AG04449 (cell line): ENCODE measurements around the gene THOP1.

Source experiments
- CTCF ChIA-PET: fragments of 350-600 bp; formaldehyde crosslinking; extraction: SDS; loops from one replicate; lab custom pipeline; 2021; ENCODE audit warnings: antibody characterized with exemption; lab: Yijun Ruan, JAX
- POLR2A ChIA-PET: fragments of 400-600, 350-600 bp; formaldehyde crosslinking; extraction: SDS; loops from one replicate; lab custom pipeline; 2020; ENCODE audit warnings: antibody characterized with exemption, inconsistent platforms; lab: Yijun Ruan, JAX
- DNase-seq: peaks from one replicate; pipeline ENCODE4 v3.0.0-alpha.2; 2010; ENCODE audit warnings: low read depth, low spot score
- H3K4me3 ChIP-seq: 2 replicates; pipeline ENCODE4 v1.5.1; 2011; ENCODE audit warnings: low read depth, mild to moderate bottlenecking, control low read depth, low read length
- TF ChIP-seq, protein P1 (sequence below): IDR thresholded peaks from one replicate; pipeline ENCODE4 v1.5.1; 2011; ENCODE audit warnings: mild to moderate bottlenecking, moderate library complexity, low read length, control low read depth, inconsistent platforms; ENCODE audit not compliant: insufficient read depth; ENCODE audit errors: missing control alignments

The THOP1 gene

DNA sequence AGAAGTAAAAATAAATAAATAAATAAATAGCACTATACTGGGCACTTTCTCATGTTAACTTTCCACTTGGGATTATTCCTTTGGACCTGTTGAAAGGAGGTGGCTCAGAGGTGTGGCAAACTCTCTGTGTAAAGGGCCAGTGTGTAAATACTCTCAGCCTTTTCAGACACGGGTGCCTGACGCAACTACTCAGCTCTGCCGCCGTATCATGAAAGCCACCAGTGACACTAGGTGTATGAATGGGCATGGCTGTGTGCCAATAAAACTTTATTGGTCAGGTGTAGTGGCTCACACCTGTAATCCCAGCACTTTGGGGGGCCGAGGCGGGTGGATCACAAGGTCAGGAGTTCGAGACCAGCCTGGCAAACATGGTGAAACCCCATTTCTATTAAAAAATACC is 25.3 kb upstream of the THOP1 start:
- CTCF ChIA-PET, result interaction anchor here (2.2 to 2.8 kb wide), 2 partner anchors 11 to 112 kb away, joined by 11 to 23 read pairs; no protein-coding TSS in a partner anchor
- H3K4me3 ChIP-seq, result no peak overlapping the region
- no peak for DNase-seq
- TF ChIP-seq, protein P1, sequence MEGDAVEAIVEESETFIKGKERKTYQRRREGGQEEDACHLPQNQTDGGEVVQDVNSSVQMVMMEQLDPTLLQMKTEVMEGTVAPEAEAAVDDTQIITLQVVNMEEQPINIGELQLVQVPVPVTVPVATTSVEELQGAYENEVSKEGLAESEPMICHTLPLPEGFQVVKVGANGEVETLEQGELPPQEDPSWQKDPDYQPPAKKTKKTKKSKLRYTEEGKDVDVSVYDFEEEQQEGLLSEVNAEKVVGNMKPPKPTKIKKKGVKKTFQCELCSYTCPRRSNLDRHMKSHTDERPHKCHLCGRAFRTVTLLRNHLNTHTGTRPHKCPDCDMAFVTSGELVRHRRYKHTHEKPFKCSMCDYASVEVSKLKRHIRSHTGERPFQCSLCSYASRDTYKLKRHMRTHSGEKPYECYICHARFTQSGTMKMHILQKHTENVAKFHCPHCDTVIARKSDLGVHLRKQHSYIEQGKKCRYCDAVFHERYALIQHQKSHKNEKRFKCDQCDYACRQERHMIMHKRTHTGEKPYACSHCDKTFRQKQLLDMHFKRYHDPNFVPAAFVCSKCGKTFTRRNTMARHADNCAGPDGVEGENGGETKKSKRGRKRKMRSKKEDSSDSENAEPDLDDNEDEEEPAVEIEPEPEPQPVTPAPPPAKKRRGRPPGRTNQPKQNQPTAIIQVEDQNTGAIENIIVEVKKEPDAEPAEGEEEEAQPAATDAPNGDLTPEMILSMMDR, result no peak
- POLR2A ChIA-PET, result no interaction called here

DNA sequence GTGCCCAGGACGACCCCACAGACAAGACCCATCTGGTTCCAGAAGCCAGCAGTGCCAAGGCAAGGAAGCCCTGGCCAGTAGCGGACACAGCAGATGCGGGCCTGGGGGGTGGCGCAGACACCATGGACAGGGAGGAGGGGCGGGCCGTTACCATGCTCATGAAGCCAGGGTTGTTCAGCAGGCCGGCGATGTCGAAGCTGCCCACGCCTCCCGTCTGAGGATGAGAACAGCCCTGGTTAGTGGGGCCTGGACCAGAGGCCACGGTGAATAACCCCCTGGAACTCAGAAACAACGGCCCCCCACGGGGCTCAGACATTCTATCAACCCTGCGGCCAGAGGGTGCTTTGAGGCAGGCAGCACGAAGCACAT is 24.0 kb upstream of the THOP1 start:
- DNase-seq, result no peak
- CTCF ChIA-PET, result interaction anchor here (2.8 kb wide), 1 partner anchor 12 kb away, joined by 23 read pairs; no protein-coding TSS in a partner anchor
- TF ChIP-seq, protein P1, result no peak
- H3K4me3 ChIP-seq, result no peak overlapping the region
- POLR2A ChIA-PET, result no interaction called here

DNA sequence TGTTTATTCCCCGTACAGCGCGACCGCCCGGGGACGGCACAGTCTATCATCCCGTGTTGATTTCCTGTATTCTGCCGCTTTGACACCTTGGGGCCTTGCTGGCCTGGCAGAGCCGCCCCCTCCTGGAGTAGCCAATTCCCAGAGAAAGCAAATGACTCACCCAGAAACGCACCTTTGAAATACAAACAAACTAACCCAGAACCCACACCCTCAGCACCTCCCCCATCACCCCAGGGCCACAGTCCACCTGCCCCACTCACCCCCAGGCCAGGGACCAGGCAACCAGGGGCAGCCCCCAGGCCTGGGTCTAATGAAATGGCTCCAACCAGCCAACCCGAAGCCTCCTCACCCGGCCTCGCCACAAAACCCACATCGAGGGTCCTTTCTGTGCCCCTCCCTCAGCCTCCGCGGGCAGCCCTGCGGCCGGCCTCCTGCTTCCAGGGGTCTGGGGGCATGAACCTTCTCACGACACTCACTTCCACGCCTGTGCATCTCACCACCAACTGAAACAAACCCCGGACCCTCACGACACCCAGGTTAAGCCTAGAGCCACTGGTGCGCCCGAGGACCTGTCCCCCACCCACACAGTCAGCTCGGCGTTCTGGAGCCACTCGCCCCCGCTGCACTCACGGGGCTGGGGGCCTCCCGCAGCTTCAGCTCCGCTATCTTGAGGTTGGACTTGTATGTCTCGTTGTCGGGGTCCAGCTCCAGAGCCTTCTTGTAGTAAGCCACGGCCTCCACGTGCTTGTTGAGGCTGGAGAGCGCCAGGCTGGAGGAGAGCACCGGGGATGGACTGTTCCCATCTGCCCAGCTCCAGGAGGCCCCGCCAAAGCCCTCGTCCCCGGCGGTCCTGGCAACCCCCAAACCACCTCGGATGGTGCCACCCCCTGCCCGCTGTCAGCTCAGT is 23.2 kb upstream of the THOP1 start:
- no peak for DNase-seq
- H3K4me3 ChIP-seq, result no peak overlapping the region
- CTCF ChIA-PET, result interaction anchor here (0.6 to 0.9 kb wide), 3 partner anchors 12 to 122 kb away, joined by 3 to 5 read pairs (median 5); no protein-coding TSS in a partner anchor
- TF ChIP-seq, protein P1, result no peak
- POLR2A ChIA-PET, result no interaction called here

DNA sequence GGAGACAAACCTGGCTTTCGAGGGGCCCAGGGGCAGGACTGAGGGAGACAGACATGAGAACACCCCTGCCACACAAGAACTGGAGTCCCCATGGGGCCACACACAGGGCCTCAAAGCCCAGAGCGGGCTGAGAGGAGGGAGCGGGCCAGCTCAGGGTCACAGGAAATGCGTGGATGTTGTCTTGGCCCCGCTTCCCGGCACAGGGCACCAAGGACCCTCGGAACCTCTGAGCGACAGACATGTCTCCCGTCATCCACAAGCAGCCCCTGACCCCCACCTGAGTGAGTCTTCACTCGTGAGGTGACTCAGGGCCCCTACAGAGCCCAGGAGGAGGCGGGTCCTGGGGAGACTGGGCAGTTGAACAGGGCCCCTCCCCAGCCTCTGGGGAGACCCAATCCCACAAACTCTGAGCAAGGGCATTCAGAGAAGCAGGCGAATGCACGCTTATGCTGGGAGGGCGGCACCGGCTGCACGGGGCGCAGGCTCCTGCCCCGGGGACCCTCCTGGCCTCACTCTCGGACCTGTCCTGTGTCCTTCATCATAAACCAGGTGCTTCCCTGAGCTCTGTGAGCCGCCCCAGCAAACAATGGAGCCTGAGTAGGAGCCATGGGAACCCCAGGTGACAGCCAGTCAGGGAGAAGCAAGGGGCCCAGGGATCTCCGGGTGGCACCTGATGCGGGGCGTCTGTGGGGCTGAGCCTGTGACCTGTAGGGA is 22.4 kb upstream of the THOP1 start:
- CTCF ChIA-PET, result interaction anchor here (0.6 to 1.5 kb wide), 4 partner anchors 13 to 122 kb away, joined by 3 to 7 read pairs (median 5); no protein-coding TSS in a partner anchor
- POLR2A ChIA-PET, result no interaction called here

DNA sequence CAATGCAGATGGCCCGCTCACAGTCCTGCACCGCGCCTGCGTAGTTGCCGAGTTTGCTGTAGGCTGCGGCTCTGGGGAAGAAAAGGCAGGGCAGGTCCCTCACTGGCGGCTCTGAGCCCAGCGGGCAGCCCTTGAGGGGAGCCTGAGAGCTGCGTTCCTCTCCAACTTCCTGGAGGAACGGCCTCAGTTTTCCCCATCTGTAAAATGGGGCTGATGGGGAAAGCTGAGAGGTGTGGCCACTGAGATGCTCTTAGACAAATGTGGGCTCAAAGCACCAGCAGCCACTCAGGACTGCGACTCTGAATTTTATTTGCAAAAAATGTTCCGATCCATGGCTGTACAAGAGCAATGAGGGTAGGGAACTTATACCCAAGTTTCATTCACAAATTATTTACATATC is 21.6 kb upstream of the THOP1 start:
- no peak for DNase-seq
- TF ChIP-seq, protein P1, result no peak
- POLR2A ChIA-PET, result no interaction called here
- CTCF ChIA-PET, result interaction anchor here (1.5 to 3.8 kb wide), 2 partner anchors 15 to 115 kb away, joined by 7 to 14 read pairs; no protein-coding TSS in a partner anchor
- H3K4me3 ChIP-seq, result no peak overlapping the region

More for the DNA sequence above, 22.4 kb upstream of the THOP1 start:
- DNase-seq, result no peak
- no peak overlapping the region for H3K4me3 ChIP-seq
- TF ChIP-seq, protein P1, result no peak
